ENCODE results near the gene MAD1L1.

The MAD1L1 gene

DNA sequence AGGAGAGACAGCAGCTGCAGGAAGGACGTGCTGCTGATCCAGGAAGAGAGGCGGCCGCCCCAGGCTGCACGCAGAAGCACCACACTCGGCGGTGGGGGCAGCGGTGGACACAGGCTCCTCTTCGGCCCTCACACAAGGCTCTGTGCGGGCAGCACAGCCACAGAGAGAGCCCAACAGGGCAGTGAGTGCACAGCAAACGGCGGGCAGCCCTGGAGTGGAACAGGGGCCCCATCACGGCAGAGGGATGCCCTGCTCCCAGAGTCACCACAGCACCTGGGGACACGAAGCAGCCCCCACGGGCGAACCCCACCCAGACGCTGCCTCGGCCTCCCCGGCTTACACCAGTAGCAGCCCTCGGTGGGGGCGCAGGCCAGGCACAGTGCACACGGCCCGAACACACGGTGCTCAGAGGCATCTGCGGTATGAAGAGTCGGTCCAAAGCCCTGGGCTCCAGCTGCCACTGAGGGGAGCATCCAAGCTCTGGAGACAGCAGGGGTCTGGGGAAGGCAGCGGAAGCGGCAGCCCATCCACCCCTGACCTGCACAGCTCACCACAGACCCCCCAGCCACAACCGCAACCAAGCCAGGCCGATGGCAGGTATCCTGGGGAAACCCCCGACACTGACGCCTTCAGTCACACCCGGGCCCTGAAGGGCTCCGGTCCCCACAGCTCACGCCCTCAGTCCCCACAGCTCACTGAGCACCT is 26.1 kb upstream of the MAD1L1 start:
- peak; percentile 22 for DNase-seq (ENCODE audit: low spot score)

DNA sequence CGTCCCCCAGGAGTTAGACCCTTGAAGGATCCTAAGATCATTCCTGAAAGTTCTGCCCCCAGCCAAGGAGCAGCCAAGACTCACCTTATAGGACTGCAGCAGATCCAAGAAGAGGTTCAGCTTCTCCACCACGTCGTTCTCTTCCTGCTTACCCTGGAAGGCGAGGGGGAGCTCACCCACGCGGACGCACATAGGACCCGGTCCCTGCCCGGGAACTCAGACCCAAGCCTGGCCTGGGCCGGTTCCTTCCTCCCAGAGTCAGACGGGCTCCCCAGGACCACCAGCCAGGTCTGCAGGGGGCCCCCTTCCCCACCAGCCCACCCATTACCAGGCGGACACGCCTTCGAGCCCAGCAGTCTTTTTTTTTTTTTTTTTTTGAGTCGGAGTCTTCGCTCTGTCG is 24.9 kb upstream of the MAD1L1 start:
- no peak for DNase-seq (ENCODE audit: low spot score)

DNA sequence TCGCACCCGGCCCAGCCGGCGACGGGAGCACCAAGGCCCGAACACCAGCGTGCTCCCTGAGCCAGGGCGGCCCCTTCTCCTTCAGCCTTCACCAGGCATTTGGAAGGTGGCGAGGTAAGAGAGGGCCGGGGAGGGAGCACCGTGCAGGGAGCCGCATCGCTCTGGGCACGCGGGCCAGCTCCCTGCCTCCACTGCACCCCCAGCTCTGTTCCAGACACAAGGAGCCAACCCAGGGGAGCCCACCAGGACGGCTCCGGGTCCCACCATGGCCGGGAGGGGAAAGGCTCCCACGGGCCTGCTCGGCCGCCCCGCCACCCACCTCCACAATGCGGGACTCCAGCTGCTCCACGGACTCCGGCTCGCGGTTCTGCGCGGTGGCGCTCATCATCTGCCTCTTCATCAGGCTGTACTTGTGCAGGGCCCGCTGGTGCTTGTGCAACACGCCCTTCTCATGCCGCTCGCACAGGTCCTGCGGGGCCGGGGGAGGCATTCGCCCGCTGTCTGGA is 24.4 kb upstream of the MAD1L1 start:
- peak; percentile 23 for DNase-seq (ENCODE audit: low spot score)

DNA sequence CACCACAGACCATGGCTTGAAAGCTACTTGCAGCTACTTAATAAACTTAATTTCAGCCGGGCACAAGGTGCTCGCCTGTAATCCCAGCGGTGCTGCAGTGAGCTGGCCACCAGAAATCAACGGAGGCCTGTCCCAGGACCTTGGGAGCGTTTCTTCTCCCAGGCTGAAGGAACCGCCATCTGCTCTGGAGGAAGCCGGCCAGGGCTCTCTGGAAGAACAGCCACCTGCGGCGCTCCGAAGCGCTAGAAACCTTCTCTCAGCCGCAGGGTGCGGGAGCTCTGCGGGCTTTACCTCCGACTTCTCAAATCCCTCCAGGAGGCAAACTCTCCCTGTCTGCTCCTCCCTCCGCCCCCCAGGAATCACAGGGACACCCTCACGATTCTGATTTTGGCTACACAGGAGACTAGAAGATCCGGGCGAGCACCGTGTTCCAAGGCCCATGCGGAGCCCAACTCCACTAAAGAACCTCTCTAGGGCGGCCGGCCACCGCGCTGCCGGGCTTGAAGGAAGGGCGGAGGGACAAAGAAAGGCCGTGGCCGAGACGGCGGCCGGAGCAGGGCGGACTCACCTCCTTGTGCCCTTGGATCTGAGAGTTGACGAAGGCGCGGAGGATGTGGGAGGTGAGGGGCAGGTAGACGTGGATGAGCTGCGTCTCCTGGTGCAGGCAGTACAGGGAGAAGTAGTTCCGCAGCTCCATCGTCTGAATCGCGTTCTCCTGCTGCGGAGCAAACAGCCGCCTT is 23.7 kb upstream of the MAD1L1 start:
- DNase-seq (ENCODE audit: low spot score) = no peak

DNA sequence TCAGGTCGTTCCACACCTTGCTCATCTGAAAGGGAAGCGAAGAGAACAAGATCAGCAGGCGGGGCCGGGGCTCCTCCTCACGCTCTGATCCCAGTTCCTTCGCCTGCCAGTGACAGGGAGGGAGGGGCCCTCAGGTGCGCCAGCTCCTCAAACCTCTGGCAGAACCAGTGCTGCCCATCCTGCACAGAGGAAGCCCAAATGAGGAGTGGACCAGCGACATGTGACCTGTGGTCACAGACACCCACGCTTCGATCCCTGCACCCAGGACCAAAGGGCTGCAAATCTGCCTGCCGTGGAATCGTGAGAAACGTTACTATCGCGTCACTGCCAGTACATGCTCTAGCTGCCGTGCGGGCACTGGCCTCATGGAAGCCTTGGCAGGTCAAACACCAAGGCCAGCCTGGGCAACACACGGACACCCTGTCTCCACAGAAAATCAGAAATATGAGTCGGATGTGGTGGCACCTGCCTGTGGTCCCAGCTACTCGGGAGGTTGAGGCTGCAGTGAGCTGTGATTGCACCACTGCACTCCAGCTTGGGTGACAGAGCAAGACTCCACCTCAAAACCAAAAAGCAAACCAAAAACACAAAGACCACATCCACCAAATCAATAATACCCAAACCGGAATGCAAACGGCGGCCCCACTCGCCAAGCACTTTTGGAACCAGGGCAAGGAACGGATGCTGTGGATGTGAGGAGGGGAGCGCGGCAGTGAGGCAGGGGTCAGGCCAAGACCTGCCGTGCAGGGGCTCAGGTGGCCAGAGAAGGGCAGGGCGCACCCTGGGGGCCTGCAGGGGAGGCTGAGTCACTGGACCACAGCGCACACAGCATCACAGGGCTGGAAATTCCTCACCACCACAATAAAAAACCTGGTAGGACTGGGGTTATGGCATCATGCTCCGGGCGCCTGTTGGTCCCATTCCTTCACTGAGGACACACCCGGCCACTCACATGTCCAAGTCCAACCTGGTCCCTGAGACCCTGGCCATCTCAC is 22.7 kb upstream of the MAD1L1 start:
- DNase-seq (ENCODE audit: low spot score) = peak; percentile 25

DNA sequence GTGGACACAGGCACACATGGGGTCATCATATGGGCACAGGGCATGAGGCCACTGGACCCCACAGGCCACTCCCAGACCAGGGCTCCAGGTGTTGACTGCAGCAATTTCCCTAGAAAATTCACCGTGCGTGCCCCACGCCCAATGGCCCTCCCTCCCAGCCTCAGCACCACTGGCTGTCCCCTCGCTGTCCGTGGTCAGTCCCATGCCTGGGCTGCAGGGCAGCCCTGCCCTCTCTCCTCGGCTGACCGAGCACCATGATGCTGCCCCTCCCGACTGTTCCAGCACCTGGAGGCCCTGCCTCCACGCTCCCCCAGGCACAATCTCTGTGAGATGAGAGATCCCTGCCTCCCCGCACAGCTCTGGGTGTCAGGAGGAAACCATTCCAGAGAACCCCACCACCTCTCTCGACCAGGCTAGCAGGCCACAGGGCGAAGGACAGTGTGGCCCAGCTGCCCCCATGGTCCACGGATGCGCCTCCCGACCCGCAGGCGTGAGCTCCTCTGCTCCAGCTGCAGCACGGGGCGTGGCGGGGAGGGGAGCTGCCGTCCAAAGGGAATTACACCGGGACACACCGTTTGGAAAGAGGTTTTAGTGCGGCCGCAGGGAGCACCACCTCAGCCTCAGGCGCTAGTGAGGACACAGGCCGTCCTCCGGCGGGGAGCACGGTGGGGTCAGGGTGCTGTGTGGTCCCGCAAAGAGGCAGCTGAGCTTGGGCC is 21.8 kb upstream of the MAD1L1 start:
- DNase-seq (ENCODE audit: low spot score) = no peak

DNA sequence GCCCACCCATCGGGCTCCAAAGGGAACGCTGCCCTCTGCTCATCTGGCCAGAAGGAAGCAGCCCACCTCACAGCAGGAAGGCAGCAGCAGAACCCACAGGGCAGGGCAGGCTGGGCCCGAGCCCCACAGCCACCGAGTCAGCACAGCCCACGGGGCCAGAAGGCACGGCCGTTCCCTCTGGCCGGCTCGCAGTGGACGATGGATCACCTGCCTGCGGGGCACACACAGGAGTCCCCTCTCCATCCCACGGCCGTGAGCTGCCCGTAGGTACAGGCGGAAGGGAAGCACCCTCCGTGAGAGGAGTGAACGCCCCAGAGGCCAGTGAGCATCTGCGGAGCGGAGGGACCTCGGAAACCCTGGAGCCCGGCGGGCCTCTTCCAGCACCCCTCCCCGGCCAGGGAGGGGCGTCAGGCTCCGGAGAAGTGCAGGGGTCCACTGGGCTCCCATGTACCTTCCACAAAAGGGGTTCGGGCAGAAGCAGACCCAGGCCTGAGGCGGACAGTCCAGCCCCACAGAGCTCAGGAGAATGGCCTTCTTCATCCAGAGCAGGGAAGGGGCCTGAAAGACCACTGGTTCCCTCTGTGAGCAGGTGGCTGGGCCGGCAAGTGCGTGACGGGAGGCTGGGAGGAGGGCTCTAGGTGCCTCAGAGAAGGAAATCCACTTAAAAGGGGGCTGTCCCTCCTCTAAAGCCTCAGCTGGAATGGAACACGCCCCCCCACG is 20.9 kb upstream of the MAD1L1 start:
- no peak for DNase-seq (ENCODE audit: low spot score)

DNA sequence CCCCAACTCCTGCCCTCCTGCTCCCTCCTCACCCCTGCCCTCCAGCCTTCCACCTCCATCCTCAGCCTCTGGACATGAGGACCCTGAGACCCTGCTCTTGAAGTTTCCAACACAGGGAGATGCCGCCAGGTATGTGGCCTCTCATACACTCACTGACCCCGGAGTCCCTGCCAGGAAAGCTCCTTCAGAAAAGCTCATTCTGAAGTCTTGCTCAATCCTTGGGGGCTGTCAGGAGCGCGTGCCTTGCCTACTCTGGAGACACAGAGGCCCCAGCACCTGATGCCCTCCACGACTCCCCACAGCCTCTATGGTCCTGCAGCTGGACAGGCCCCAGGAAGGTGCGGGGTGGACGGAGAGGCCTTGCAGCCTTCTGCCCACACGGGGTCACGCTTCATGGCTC is 20.3 kb upstream of the MAD1L1 start:
- no peak for DNase-seq (ENCODE audit: low spot score)

DNA sequence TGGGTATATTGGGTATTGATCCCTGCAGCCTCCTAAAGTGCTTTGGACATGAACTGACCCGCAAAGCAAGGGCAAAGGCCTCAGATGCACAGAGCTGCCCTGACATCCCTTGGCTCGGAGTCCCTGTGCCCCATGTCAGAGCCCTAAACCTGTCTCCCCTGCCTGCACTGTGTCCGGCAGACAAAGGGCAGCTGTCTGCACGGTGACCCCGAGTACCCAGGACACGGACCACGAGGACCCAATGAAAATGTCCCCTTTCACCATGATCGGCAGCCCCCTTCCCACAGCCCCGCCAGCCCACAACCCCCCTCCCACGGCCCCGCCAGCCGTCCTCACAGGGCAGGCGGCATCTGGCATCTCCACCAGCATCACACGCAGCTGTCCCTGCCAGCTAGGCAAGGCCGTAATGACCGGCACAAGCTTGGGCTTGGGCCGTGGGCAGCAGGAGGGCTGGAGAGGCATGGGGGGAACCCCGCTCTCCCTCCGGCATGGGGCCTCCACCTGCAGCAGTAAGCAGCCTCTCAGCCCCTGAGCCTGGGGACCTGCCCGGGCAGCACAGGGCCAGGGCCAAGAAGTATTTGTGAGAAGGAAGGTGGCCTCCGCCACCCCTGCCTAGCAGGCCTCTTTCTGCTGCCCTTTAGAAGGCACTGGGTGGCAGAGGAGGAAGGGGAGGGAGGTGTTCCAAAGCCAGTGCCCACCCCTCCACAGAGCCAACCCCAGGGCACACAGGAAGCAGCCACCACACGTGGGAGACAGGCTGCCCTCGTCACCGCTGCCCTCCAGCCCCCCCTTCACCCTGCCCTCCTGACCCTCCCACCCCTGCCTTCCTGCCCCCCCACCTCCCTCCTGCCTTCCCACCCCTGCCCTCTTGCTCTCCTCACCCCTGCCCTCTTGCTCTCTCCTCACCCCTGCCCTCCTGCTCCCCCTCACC is 19.4 kb upstream of the MAD1L1 start:
- no peak for DNase-seq (ENCODE audit: low spot score)

DNA sequence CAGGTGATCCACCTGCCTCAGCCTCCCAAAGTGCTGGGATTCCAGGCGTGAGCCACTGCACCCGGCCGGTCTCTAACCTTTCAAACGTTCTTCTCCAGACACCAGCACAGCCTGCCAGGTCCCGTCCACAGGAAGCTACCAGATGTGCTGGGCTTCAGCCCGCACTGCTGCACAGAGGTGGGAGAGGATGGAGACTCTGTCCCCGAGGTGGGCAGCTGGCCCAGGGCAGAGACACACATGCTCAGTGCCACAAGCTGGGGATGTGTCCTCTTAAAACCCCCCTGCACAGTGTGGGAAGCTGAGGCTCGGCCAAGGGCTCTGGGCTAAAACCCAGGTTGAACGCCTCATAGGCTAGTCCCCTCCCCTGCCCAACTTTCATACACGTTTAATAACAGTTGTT is 18.6 kb upstream of the MAD1L1 start:
- no peak for DNase-seq (ENCODE audit: low spot score)

DNA sequence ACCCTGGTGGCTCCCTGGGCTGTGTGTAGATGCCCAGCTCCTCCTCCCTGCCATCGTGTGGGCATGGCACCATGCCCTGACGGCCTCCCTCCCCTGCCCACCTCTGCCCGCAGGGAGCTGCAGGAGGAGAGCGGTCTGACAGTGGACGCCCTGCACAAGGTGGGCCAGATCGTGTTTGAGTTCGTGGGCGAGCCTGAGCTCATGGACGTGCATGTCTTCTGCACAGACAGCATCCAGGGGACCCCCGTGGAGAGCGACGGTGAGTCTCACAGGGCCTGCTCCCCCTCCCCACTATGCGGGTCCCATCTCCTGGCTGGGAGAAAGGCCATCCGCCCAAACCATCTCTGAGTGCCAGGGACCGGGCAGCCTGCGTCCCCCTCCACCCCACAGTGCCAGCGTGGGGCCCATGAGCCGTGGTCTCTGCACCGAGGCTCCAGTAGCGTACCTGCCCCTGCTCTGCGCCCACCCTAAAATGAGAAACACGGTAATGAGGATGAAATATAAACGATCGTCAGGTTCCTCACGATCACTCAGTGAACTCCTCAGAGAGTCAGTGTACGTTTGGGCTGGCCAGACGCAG is 17.1 kb upstream of the MAD1L1 start:
- DNase-seq (ENCODE audit: low spot score) = no peak

DNA sequence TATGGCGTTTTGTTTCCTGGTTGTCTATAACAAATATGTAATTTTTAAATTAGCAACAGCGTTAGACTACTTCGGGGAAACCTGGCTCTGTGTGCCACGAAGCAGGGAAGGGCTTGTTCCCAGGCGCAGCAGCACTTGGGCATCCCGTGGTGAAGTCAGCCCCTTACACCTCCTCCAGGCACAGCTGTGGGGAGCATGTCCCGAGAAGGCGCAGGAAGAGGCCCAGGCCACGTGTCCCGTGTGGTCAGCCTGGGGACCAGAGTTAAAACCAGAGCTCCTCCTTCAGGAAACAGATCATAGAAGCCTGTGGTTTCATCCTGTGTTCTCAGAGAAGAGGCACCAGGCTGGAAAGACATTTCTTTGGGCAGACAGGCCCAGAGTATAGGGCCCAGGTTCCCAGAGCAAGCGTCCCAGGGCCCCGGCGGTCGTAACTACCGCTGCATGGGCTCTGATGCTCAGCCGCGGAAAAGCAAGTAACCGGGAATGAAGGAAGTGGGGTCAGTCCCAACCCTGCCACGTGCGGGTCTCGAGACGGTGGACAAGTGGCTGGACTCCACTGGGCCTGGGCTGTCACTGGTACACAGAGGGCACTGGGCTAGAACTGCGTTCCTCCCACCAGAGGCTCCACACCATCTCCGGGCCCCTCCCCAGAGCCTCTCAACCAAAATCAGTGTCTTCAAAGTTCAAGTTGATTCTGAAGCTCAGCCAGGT is 16.4 kb upstream of the MAD1L1 start:
- no peak for DNase-seq (ENCODE audit: low spot score)

DNA sequence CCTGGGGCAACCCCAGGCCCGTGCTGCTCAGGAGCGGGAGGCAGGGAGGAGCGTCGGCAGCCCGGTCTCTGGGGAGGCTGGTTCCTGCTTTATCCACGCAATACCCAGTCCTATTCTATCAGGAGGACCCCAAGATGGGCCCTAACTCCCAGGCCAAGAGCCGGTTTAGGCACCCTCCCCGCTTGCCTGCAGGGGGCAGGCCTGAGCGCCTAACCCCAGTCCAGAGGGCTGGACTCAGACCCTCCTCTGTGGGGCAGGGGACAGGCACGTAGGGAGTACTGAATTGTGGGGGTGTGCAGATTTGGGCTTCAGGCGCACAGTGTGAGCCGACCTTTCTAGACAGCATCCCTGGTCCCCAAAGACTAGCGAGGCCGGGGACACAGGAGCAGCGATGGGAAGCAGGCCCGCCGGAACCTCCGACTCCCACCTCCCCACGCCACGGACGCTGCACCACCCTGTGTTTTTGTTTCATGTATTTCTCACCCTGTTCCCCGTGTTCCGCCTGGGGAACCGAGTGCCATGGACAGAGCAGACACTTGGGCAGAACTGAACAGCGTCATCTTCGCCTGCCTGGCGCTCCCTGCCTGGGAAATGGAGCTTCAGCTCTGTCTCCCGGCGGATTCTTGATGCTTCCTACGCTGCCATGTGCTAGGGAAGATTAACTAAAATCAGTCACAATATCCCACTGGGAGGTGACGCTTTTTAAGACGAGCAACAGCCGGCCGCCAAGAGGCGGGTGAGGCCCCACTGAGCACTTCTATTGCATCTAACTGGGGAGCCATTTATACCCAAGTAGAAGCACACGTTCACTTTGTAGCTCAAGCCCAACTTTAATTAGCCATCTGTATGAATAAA is 14.6 kb upstream of the MAD1L1 start:
- DNase-seq (ENCODE audit: low spot score) = peak; percentile 85

DNA sequence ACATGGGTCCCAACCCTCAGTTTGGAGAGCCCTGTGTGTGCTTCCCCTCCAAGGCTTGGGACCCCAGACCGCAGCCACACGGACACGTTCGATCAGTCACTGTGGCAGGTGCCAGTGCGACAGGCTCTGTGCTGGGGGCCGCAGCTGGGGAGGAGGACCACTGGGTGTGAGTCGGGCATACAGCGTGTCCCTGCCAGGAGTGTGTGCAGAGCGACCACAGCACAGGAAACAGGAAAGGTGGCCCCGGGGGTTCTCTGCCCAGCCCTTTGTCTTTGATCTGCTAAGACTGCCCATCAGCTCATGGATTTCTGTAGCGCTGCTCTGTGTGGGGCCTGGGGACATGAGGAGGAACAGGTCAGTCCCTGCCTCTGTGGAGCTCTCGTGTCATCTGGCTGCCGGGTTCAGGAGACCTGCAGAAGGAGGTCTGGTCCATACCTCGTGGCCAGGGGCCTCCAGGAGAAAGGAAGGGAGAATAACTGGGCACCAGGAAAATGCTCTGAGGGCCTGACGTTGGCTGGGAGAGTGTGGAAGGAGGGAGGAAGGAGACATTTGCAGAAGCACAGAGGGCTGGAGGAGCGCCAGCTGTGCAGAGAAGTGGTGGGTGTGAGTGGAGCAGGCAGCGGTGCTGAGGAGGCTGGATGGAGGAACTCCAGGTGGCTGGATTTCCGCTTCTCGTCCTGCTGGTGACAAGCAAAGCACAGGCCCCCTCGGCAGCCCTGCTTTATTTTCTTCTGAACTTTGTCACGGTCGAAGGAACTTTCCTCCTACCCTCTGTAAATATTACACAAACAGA is 13.3 kb upstream of the MAD1L1 start:
- DNase-seq (ENCODE audit: low spot score) = no peak

DNA sequence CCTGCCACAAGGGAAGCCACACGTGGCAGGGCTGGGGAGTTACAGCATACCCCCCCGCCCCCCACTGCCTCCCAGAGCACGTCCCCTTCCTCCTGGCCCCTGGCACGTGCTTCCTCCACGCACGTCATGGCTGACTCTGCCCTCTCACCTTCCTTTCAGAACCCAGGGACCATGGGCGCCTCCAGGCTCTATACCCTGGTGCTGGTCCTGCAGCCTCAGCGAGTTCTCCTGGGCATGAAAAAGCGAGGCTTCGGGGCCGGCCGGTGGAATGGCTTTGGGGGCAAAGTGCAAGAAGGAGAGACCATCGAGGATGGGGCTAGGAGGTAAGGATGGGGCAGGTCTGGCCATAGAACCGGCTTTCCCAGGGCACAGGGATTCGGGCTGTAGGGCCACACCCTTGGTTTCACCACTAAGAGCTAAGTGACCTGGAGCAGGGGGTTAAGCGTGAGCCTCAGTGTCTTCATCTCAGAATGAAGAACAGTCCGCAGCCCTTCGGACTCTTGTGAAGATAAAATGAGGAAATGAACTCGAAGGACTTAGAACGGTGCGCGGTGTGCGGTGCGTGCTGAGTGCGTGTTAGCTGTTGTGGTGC is 11.8 kb upstream of the MAD1L1 start:
- DNase-seq (ENCODE audit: low spot score) = no peak

DNA sequence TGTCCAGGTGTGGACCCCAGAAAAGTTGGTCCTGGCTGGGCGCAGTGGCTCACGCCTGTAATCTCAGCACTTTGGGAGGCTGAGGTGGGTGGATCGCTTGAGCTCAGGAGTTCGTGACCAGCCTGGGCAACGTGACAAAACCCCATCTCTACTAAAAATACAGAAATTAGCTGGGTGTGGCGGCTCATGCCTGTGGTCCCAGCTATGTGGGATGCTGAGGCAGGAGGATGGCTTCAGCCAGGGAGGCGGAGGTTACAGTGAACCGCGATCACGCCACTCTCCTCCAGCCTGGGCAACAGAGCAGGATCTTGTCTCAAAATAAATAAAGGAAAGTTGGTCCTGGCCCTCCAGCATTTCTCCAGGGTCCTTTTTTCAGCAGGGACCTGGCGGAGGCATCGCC is 10.7 kb upstream of the MAD1L1 start:
- DNase-seq (ENCODE audit: low spot score) = no peak

Data from D341Med (cell line).